A549 treated with Mapracorat at 1 μM for 4 hours (cell line): ENCODE data around the gene RAB36. TPM values are rescaled to one million over a fixed set of nuclear protein-coding genes. Genes with fewer than 3 reads are reported as not detected.

Source experiments
- total RNA-seq: library from RNA; stranded (reverse); fragments of 200-300 nt; extraction: Qiagen RNA extraction; gene quantifications from 5 replicates; pipeline ENCODE4 v1.2.3, GENCODE V29; 2022

Gene RAB36
- total RNA-seq, result 7.0 to 8.4 TPM (median 7.8 TPM) in 5 replicates

GRCh38 chr22:23144932-23145877 is at the start of gene RAB36:
Gene RAB36 (plus strand): TSS chr22:23145477. CDS start chr22:23146617, 1,140 bp downstream.

GRCh38 chr22:23180301-23180892 is 35.1 kb downstream of the RAB36 start, which contains the start of gene BCR:
Gene BCR (plus strand): TSS chr22:23180509. CDS start chr22:23180961, 452 bp downstream.

Other genes starting within 250 kb of the RAB36 start
- gene GNAZ, start 75.0 kb upstream of the RAB36 start, total RNA-seq, result 2.3 to 2.9 TPM (median 2.5 TPM) in 5 replicates
- 0.57 to 1.2 TPM (median 0.95 TPM) in 5 replicates for gene RSPH14, start 3.5 kb upstream of the RAB36 start, total RNA-seq
- 14.9 to 20.3 TPM (median 17.6 TPM) in 5 replicates for gene BCR, start 35.0 kb downstream of the RAB36 start, total RNA-seq